H9 (cell line): ENCODE data around the gene TMEM51. TPM values are rescaled to one million over a fixed set of nuclear protein-coding genes. Genes with fewer than 3 reads are reported as not detected.

Experiments
- DNase-seq: peaks from one replicate; pipeline ENCODE4 v3.0.0-alpha.2; 2017
- H2AFZ ChIP-seq: one replicate; pipeline ENCODE4 v1.6.1; 2013; ENCODE audit warnings: mild to moderate bottlenecking, low read length, control low read depth, moderate library complexity
- H2AK5ac ChIP-seq: 2 replicates; pipeline ENCODE4 v1.6.1; 2013; ENCODE audit warnings: low read length, control low read depth, mixed read lengths; ENCODE audit not compliant: insufficient read length
- H2BK120ac ChIP-seq: one replicate; pipeline ENCODE4 v1.6.1; 2013; ENCODE audit warnings: low read depth, mild to moderate bottlenecking, low read length, control low read depth, inconsistent platforms; ENCODE audit not compliant: poor library complexity, severe bottlenecking
- H2BK12ac ChIP-seq: 2 replicates; pipeline ENCODE4 v1.6.1; 2013; ENCODE audit warnings: low read length, control low read depth, mixed read lengths, low read depth; ENCODE audit not compliant: insufficient read length
- H2BK15ac ChIP-seq: 2 replicates; pipeline ENCODE4 v1.6.1; 2013; ENCODE audit warnings: low read depth, low read length, control low read depth
- H2BK20ac ChIP-seq: one replicate; pipeline ENCODE4 v1.6.1; 2013; ENCODE audit warnings: low read depth, mild to moderate bottlenecking, low read length, control low read depth, inconsistent platforms; ENCODE audit not compliant: poor library complexity, severe bottlenecking
- H2BK5ac ChIP-seq: 2 replicates; pipeline ENCODE4 v1.6.1; 2013; ENCODE audit warnings: low read length, control low read depth, mixed read lengths; ENCODE audit not compliant: insufficient read length
- H3K14ac ChIP-seq: 2 replicates; pipeline ENCODE4 v1.6.1; 2013; ENCODE audit warnings: low read length, control low read depth; ENCODE audit not compliant: insufficient read depth
- H3K18ac ChIP-seq: 2 replicates; pipeline ENCODE4 v1.6.1; 2013; ENCODE audit warnings: low read depth, mild to moderate bottlenecking, mixed read lengths, low read length, control low read depth; ENCODE audit not compliant: insufficient read length
- H3K23ac ChIP-seq: 2 replicates; pipeline ENCODE4 v1.6.1; 2013; ENCODE audit warnings: low read length, control low read depth, mixed read lengths, low read depth; ENCODE audit not compliant: insufficient read length
- H3K23me2 ChIP-seq: 2 replicates; pipeline ENCODE4 v1.6.1; 2013; ENCODE audit warnings: low read depth, mild to moderate bottlenecking, mixed read lengths, low read length, control low read depth; ENCODE audit not compliant: insufficient read length, poor library complexity, severe bottlenecking
- H3K27ac ChIP-seq: 2 replicates; pipeline ENCODE4 v1.5.1; 2013; ENCODE audit warnings: low read length, control low read depth, mixed read lengths, low read depth; ENCODE audit not compliant: insufficient read length
- H3K27me3 ChIP-seq: 2 replicates; pipeline ENCODE4 v1.6.1; 2013; ENCODE audit warnings: low read length, control low read depth, inconsistent platforms; ENCODE audit not compliant: insufficient read depth
- H3K4ac ChIP-seq: 2 replicates; pipeline ENCODE4 v1.6.1; 2013; ENCODE audit warnings: low read depth, mild to moderate bottlenecking, control low read depth, inconsistent platforms, low read length, moderate library complexity
- H3K4me1 ChIP-seq: 2 replicates; pipeline ENCODE4 v1.6.1; 2013; ENCODE audit warnings: low read length, control low read depth, inconsistent platforms; ENCODE audit not compliant: insufficient read depth
- H3K4me2 ChIP-seq: 2 replicates; pipeline ENCODE4 v1.6.1; 2013; ENCODE audit warnings: low read length, control low read depth, mixed read lengths; ENCODE audit not compliant: insufficient read length, insufficient read depth
- H3K56ac ChIP-seq: 2 replicates; pipeline ENCODE4 v1.6.1; 2013; ENCODE audit warnings: low read depth, mild to moderate bottlenecking, mixed read lengths, low read length, control low read depth; ENCODE audit not compliant: insufficient read length
- H3K79me1 ChIP-seq: 2 replicates; pipeline ENCODE4 v1.6.1; 2013; ENCODE audit warnings: low read depth, mild to moderate bottlenecking, moderate library complexity, low read length, control low read depth, inconsistent platforms; ENCODE audit not compliant: insufficient read depth, poor library complexity, severe bottlenecking
- H3K79me2 ChIP-seq: 2 replicates; pipeline ENCODE4 v1.6.1; 2013; ENCODE audit warnings: low read length, control low read depth, inconsistent platforms; ENCODE audit not compliant: insufficient read depth
- H3K9ac ChIP-seq: 2 replicates; pipeline ENCODE4 v1.6.1; 2013; ENCODE audit warnings: low read length, control low read depth, mixed read lengths; ENCODE audit not compliant: insufficient read length; ENCODE audit errors: extremely low read depth
- H3K9me3 ChIP-seq: one replicate; pipeline ENCODE4 v1.6.1; 2013; ENCODE audit warnings: low read depth, low read length, inconsistent platforms; ENCODE audit not compliant: control insufficient read depth
- H3T11ph ChIP-seq: one replicate; pipeline ENCODE4 v1.6.1; 2013; ENCODE audit warnings: mild to moderate bottlenecking, low read length, control low read depth, inconsistent platforms
- H4K20me1 ChIP-seq: one replicate; pipeline ENCODE4 v1.6.1; 2013; ENCODE audit not compliant: control insufficient read depth, insufficient read length, insufficient read depth
- H4K5ac ChIP-seq: 2 replicates; pipeline ENCODE4 v1.6.1; 2013; ENCODE audit warnings: low read depth, mild to moderate bottlenecking, mixed read lengths, low read length, control low read depth; ENCODE audit not compliant: insufficient read length
- H4K8ac ChIP-seq: replicated peaks from 2 replicates; pipeline ENCODE4 v1.6.1; 2013; ENCODE audit warnings: low read length, control low read depth, mixed read lengths, low read depth; ENCODE audit not compliant: insufficient read length
- H4K91ac ChIP-seq: 2 replicates; pipeline ENCODE4 v1.6.1; 2013; ENCODE audit warnings: low read depth, mild to moderate bottlenecking, moderate library complexity, mixed read lengths, low read length, control low read depth; ENCODE audit not compliant: insufficient read length
- H3K27ac Mint-ChIP-seq, 3 experiments: 2 replicates in 2 of 3; 3 replicates in 1 of 3; pipeline ENCODE4 v1.8.0; 2020 to 2021; ENCODE audit warnings: mixed read lengths in 3 of 3, mild to moderate bottlenecking in 1 of 3, moderate library complexity in 1 of 3
- H3K27me3 Mint-ChIP-seq: 2 replicates; pipeline ENCODE4 v1.8.0; 2021; ENCODE audit warnings: low read depth, mild to moderate bottlenecking, moderate library complexity, mixed read lengths
- H3K36me3 Mint-ChIP-seq, 3 experiments: 2 replicates in 2 of 3; 3 replicates in 1 of 3; pipeline ENCODE4 v1.8.0; 2020 to 2021; ENCODE audit warnings: low read depth in 3 of 3, mixed read lengths in 3 of 3; ENCODE audit not compliant: insufficient read depth in 1 of 3
- H3K4me1 Mint-ChIP-seq, 2 experiments: 2 replicates each; pipeline ENCODE4 v1.8.0; 2020; ENCODE audit warnings: mixed read lengths in 2 of 2
- H3K4me3 Mint-ChIP-seq, 2 experiments: 2 replicates in 1 of 2; 3 replicates in 1 of 2; pipeline ENCODE4 v1.8.0; 2020 to 2021; ENCODE audit warnings: mild to moderate bottlenecking in 2 of 2, mixed read lengths in 2 of 2, moderate library complexity in 1 of 2
- H3K9me3 Mint-ChIP-seq, 2 experiments: 2 replicates in 1 of 2; 3 replicates in 1 of 2; pipeline ENCODE4 v1.8.0; 2020; ENCODE audit warnings: mild to moderate bottlenecking in 2 of 2, mixed read lengths in 2 of 2, moderate library complexity in 1 of 2
- WGBS: extraction: QIAGEN DNeasy Blood & Tissue Kit; methylation state at CpG from one replicate; pipeline ENCODE4 v1.1.7; 2013; ENCODE audit warnings: missing lambda C conversion rate, low lambda C conversion rate, mixed read lengths; ENCODE audit not compliant: insufficient read length; ENCODE audit errors: extremely low coverage; 5-methylcytosine and 5-hydroxymethylcytosine counted together
- total RNA-seq: library from RNA; stranded (reverse); gene quantifications from 2 replicates; pipeline ENCODE4 v1.2.1, GENCODE V29; 2021
- TF ChIP-seq, protein P1 (sequence below): fragments of 200-600 bp; sonication (generic); conservative IDR thresholded peaks from 3 replicates; pipeline ENCODE4 v1.8.0; 2021; ENCODE audit warnings: antibody characterized with exemption, mild to moderate bottlenecking

TMEM51 gene
- total RNA-seq, 1 experiment from 2014 or later: 4.6 TPM

DNA sequence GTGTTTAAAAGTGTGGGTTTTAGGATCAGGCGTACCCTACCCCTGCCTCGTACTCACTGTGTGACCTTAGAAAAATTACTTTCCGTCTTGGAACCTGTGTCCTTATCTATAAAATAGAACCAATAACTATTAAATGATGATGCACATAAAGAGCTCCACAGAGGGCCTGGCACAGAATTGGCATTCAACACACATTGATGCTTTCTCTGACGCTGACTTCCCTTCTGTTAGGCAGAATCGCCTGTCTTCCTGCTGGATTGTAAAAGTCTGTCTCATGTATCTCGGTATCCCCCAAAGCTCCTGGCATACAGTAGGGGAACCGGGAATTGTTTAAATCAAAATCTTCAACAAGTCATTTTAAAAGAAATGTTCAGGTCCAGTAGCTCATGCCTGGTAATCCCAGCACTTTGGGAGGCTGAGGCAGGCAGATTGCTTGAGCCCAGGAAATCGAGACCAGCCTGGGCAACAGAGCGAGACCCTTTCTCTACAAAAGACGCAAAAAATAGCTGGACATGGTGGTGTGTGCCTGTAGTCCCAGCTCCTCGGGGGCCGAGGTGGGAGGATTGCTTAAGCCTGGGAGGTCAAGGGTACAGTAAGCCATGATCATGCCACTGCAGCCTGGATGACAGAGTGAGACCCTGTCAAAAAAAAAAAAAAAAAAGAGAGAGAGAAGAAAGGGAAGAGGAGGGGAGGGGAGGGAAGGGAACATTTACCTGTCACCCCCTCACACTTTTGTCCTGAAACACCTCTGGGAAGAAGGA, 52.2 kb downstream of the TMEM51 start:
- Mint-ChIP-seq H3K27ac (peak overlapping the region in 2 of 3 experiments; percentile 89 to 97; a peak in 5 of 7 replicates), H3K27me3 (no peaks in the 10 kb centered on the region), H3K4me3 (peak overlapping the region in 1 of 2 experiments; percentile 60; a peak in 3 of 5 replicates), H3K36me3 (no peaks in the 10 kb centered on the region), H3K9me3 (no peaks in the 10 kb centered on the region; a peak in 1 of 5 replicates), H3K4me1 (peaks cover 31 to 45% of the 10 kb centered on the region in 2 experiments)
- DNase-seq: no peak
- no peaks in the 10 kb centered on the region for H3K79me2 ChIP-seq
- H3K4me2 ChIP-seq: no peak overlapping the region
- no peak overlapping the region for H2AFZ ChIP-seq
- no peak overlapping the region for H3T11ph ChIP-seq
- no peak overlapping the region for H3K23ac ChIP-seq
- no peak overlapping the region for H2BK15ac ChIP-seq
- H2BK5ac ChIP-seq: no peak overlapping the region
- H3K9me3 ChIP-seq: no peaks in the 10 kb centered on the region
- H3K4me1 ChIP-seq: no peaks in the 10 kb centered on the region; the same call in 1 of the 2 replicates
- TF ChIP-seq, protein P1, sequence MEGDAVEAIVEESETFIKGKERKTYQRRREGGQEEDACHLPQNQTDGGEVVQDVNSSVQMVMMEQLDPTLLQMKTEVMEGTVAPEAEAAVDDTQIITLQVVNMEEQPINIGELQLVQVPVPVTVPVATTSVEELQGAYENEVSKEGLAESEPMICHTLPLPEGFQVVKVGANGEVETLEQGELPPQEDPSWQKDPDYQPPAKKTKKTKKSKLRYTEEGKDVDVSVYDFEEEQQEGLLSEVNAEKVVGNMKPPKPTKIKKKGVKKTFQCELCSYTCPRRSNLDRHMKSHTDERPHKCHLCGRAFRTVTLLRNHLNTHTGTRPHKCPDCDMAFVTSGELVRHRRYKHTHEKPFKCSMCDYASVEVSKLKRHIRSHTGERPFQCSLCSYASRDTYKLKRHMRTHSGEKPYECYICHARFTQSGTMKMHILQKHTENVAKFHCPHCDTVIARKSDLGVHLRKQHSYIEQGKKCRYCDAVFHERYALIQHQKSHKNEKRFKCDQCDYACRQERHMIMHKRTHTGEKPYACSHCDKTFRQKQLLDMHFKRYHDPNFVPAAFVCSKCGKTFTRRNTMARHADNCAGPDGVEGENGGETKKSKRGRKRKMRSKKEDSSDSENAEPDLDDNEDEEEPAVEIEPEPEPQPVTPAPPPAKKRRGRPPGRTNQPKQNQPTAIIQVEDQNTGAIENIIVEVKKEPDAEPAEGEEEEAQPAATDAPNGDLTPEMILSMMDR: no peak
- no peak overlapping the region for H3K18ac ChIP-seq
- H3K27me3 ChIP-seq: no peaks in the 10 kb centered on the region
- H2BK12ac ChIP-seq: no peak overlapping the region
- no peak overlapping the region for H2BK20ac ChIP-seq
- no peak overlapping the region for H2AK5ac ChIP-seq
- no peak overlapping the region for H3K56ac ChIP-seq
- no peak overlapping the region for H4K8ac ChIP-seq
- H3K9ac ChIP-seq: no peak overlapping the region
- no peak overlapping the region for H3K4ac ChIP-seq
- H4K20me1 ChIP-seq: no peaks in the 10 kb centered on the region
- H3K14ac ChIP-seq: no peak overlapping the region
- no peak overlapping the region for H3K27ac ChIP-seq
- no peaks in the 10 kb centered on the region for H3K79me1 ChIP-seq
- WGBS: no CpG with 5 or more reads among the region's 12 CpGs
- no peak overlapping the region for H4K5ac ChIP-seq
- no peaks in the 10 kb centered on the region for H3K23me2 ChIP-seq
- no peak overlapping the region for H2BK120ac ChIP-seq
- H4K91ac ChIP-seq: no peak overlapping the region
